ENCODE measurements around the gene MILR1.
"Not testable (repeated sequence)": the region's sequence is repeated elsewhere in the genome, so short reads cannot be mapped to it uniquely, and the experiment has no call there.

The MILR1 gene

GRCh38 chr17:64488301-64488700 lies 39.4 kb downstream of the MILR1 start:
- DNase-seq (ENCODE audit: insufficient read length) (no peak), FAIRE-seq (no peak)
- TF ChIP-seq POLR2A (IDR thresholded peaks at IDR 0.05; ENCODE audit: low read depth, low read length) (no peak), POLR2AphosphoS5 (IDR thresholded peaks at IDR 0.05; ENCODE audit: low read depth, low read length) (no peak), TAF1 (IDR thresholded peaks at IDR 0.05; ENCODE audit: borderline replicate concordance, low read depth, low read length) (no peak)

- no peak for TF ChIP-seq POLR2AphosphoS5 (IDR thresholded peaks at IDR 0.05; ENCODE audit: low read depth, low read length)
- TF ChIP-seq TAF1 (IDR thresholded peaks at IDR 0.05; ENCODE audit: borderline replicate concordance, low read depth, low read length): no peak
- TF ChIP-seq POLR2A (IDR thresholded peaks at IDR 0.05; ENCODE audit: low read depth, low read length): no peak
- no peak for FAIRE-seq
- no peak for DNase-seq (ENCODE audit: insufficient read length)
These were observed 42.3 kb downstream of the MILR1 start for GRCh38 chr17:64491034-64491860.

GRCh38 chr17:64491994-64492393 lies 43.1 kb downstream of the MILR1 start:
- DNase-seq (ENCODE audit: insufficient read length) (no peak), FAIRE-seq (no peak)
- TF ChIP-seq POLR2A (IDR thresholded peaks at IDR 0.05; ENCODE audit: low read depth, low read length) (no peak), POLR2AphosphoS5 (IDR thresholded peaks at IDR 0.05; ENCODE audit: low read depth, low read length) (no peak), TAF1 (IDR thresholded peaks at IDR 0.05; ENCODE audit: borderline replicate concordance, low read depth, low read length) (no peak)

GRCh38 chr17:64492481-64493109 lies 43.7 kb downstream of the MILR1 start:
- FAIRE-seq (no peak), DNase-seq (ENCODE audit: insufficient read length) (no peak)
- TF ChIP-seq TAF1 (IDR thresholded peaks at IDR 0.05; ENCODE audit: borderline replicate concordance, low read depth, low read length) (no peak), POLR2A (IDR thresholded peaks at IDR 0.05; ENCODE audit: low read depth, low read length) (no peak), POLR2AphosphoS5 (IDR thresholded peaks at IDR 0.05; ENCODE audit: low read depth, low read length) (no peak)

- TF ChIP-seq POLR2A (IDR thresholded peaks at IDR 0.05; ENCODE audit: low read depth, low read length) (no peak), POLR2AphosphoS5 (IDR thresholded peaks at IDR 0.05; ENCODE audit: low read depth, low read length) (no peak), TAF1 (IDR thresholded peaks at IDR 0.05; ENCODE audit: borderline replicate concordance, low read depth, low read length) (no peak)
- DNase-seq (ENCODE audit: insufficient read length): no peak
- no peak for FAIRE-seq
These were observed 45.2 kb downstream of the MILR1 start for GRCh38 chr17:64494121-64494520.

GRCh38 chr17:64495300-64495699 lies 46.4 kb downstream of the MILR1 start:
- not testable (repeated sequence) for FAIRE-seq

GRCh38 chr17:64496348-64496785 lies 47.5 kb downstream of the MILR1 start:
- TF ChIP-seq POLR2AphosphoS5 (IDR thresholded peaks at IDR 0.05; ENCODE audit: low read depth, low read length): no peak
- TF ChIP-seq POLR2A (IDR thresholded peaks at IDR 0.05; ENCODE audit: low read depth, low read length): no peak
- TF ChIP-seq TAF1 (IDR thresholded peaks at IDR 0.05; ENCODE audit: borderline replicate concordance, low read depth, low read length): no peak
- DNase-seq (ENCODE audit: insufficient read length) (no peak), FAIRE-seq (no peak)

More at GRCh38 chr17:64495300-64495699, 46.4 kb downstream of the MILR1 start:
- not testable (repeated sequence) for DNase-seq (ENCODE audit: insufficient read length)

- peak; percentile 96 for FAIRE-seq
- TF ChIP-seq POLR2AphosphoS5 (IDR thresholded peaks at IDR 0.05; ENCODE audit: low read depth, low read length) (peak; percentile 94), TAF1 (IDR thresholded peaks at IDR 0.05; ENCODE audit: borderline replicate concordance, low read depth, low read length) (peak; percentile 32; the same call in 1 of the 2 replicates), POLR2A (IDR thresholded peaks at IDR 0.05; ENCODE audit: low read depth, low read length) (peak; percentile 93)
- DNase-seq (ENCODE audit: insufficient read length): peak; percentile 78
These were observed 48.1 kb downstream of the MILR1 start, which contains the start of gene POLG2 for GRCh38 chr17:64496786-64497564. POLG2 (minus strand) TSS chr17:64497054; CDS start chr17:64496968, 86 bp downstream.

GRCh38 chr17:64497565-64498035 lies 48.7 kb downstream of the MILR1 start:
- TF ChIP-seq TAF1 (IDR thresholded peaks at IDR 0.05; ENCODE audit: borderline replicate concordance, low read depth, low read length) (no peak), POLR2A (IDR thresholded peaks at IDR 0.05; ENCODE audit: low read depth, low read length) (no peak; the same call in 1 of the 2 replicates), POLR2AphosphoS5 (IDR thresholded peaks at IDR 0.05; ENCODE audit: low read depth, low read length) (no peak)
- FAIRE-seq (peak; percentile 24), DNase-seq (ENCODE audit: insufficient read length) (no peak)

- FAIRE-seq: no peak
- TF ChIP-seq POLR2A (IDR thresholded peaks at IDR 0.05; ENCODE audit: low read depth, low read length): peak; percentile 81
- TF ChIP-seq POLR2AphosphoS5 (IDR thresholded peaks at IDR 0.05; ENCODE audit: low read depth, low read length): peak; percentile 79
- TF ChIP-seq TAF1 (IDR thresholded peaks at IDR 0.05; ENCODE audit: borderline replicate concordance, low read depth, low read length): no peak
- DNase-seq (ENCODE audit: insufficient read length): no peak
These were observed 49.6 kb downstream of the MILR1 start for GRCh38 chr17:64498308-64499203.
